ENCODE data around the gene FHIT.
A peak's percentile ranks its signal among the peaks of the same experiment; 100 is the strongest.

The FHIT gene

DNA sequence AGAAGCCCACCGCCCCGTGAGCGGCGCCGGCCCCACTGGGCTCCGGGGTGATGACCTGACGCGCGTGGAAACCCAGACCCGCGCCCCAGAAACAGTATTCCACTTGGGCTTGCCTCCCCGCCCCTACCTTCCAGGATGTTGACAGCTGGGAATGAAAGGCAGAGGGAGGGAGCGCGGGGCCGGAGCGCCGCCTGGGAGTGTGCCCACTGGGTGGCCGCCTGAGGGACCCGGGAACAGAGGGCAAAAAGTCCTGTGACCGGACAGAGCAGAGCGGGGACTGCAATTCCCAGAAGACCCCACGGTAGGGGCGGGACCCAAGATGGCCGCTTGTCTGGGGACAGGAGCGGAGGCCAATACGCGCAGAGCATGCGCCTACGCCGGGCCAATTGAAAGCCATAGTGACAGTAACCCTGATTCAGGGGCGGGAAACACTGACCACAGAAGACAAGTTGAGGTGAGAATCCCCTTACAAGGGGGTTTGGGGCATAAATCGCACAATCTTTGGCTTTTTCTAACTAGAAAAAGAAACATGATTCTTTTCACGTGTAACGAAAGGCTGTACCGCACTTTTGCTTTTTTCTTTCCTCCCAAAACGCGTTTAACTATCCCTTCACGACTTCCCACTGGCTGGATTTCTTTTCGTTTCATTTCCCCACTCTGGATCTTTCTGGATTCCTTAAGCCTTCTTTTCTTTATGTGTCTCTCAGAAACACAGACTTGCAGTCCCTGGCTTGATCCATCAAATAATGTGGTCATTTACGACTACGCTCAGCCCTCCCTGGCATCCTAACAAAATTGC, at the start of gene FHIT:
TSS of gene FHIT (minus strand) at position 279 of the 799 bp plus-strand sequence.
- peak; percentile 57 for DNase-seq (ENCODE audit: low read depth, low spot score)

GRCh38 chr3:61300786-61301185, 49.5 kb upstream of the FHIT start:
- no peak for DNase-seq (ENCODE audit: low read depth, low spot score)
- no peak overlapping the region for H3K27ac ChIP-seq

More for the DNA sequence above, at the start of gene FHIT:
- H3K27ac ChIP-seq = peak within 1 kb of the TSS; percentile 17

- H3K27ac ChIP-seq = no peak overlapping the region
- no peak for DNase-seq (ENCODE audit: low read depth, low spot score)
These were observed 48.7 kb upstream of the FHIT start for GRCh38 chr3:61300006-61300380.

- no peak overlapping the region for H3K27ac ChIP-seq
These were observed 48.2 kb upstream of the FHIT start for GRCh38 chr3:61299343-61300005.

GRCh38 chr3:61297821-61298220, 46.6 kb upstream of the FHIT start:
- no peak for DNase-seq (ENCODE audit: low read depth, low spot score)
- H3K27ac ChIP-seq = no peak overlapping the region

More at GRCh38 chr3:61299343-61300005, 48.2 kb upstream of the FHIT start:
- no peak for DNase-seq (ENCODE audit: low read depth, low spot score)

DNA sequence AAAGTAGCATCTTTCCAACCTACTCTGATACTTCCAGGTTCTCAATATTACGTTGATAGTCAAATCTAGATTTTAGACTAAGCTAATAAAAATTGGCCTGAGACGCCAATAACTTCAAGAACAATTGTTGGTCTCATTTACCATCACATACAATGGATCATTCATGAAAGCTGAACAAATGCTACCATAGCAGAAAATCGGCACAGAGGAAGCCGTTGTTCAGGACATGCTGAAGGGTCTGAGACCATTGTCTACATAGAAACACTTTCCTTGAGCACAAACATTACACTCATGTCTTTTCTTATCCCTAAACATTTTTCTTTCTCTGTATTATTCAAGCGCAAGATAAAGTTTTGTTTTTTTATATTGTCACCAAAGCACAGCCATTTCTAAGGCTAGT, 37.2 kb upstream of the FHIT start:
- no peak overlapping the region for H3K27ac ChIP-seq
- DNase-seq (ENCODE audit: low read depth, low spot score) = no peak

DNA sequence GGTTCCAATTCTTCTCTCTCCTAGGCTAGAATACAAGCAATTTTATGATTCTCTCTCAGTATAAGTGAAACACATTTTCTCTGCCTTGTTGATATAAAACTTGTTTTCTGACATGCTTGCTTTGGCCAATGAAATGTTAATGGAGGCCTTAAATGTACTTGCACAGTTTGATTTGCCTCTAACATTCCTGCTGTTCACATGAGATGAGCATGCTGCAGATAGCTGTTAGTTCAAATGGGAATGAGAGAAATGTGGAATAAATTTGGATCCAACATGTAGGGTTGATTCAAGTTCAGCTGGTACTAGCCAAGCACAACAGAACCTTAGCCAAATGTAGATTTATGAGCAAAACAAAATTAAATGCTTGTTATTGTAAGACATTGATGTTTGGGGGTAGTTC, 32.6 kb upstream of the FHIT start:
- DNase-seq (ENCODE audit: low read depth, low spot score) = no peak
- no peak overlapping the region for H3K27ac ChIP-seq

GRCh38 chr3:61278713-61279112, 27.5 kb upstream of the FHIT start:
- no peak for DNase-seq (ENCODE audit: low read depth, low spot score)
- H3K27ac ChIP-seq = no peak overlapping the region

GRCh38 chr3:61277411-61277810, 26.2 kb upstream of the FHIT start:
- no peak for DNase-seq (ENCODE audit: low read depth, low spot score)

GRCh38 chr3:61269435-61269834, 18.2 kb upstream of the FHIT start:
- DNase-seq (ENCODE audit: low read depth, low spot score) = no peak
- H3K27ac ChIP-seq = no peak overlapping the region

More at GRCh38 chr3:61277411-61277810, 26.2 kb upstream of the FHIT start:
- H3K27ac ChIP-seq = no peak overlapping the region

- no peak for DNase-seq (ENCODE audit: low read depth, low spot score)
- H3K27ac ChIP-seq = no peak overlapping the region
These were observed 17.4 kb upstream of the FHIT start for GRCh38 chr3:61268644-61269043.

- no peak overlapping the region for H3K27ac ChIP-seq
- no peak for DNase-seq (ENCODE audit: low read depth, low spot score)
These were observed 13.0 kb upstream of the FHIT start for GRCh38 chr3:61264281-61264680.

- H3K27ac ChIP-seq = no peak overlapping the region
- DNase-seq (ENCODE audit: low read depth, low spot score) = no peak
These were observed 5.9 kb upstream of the FHIT start for GRCh38 chr3:61257148-61257547.

DNA sequence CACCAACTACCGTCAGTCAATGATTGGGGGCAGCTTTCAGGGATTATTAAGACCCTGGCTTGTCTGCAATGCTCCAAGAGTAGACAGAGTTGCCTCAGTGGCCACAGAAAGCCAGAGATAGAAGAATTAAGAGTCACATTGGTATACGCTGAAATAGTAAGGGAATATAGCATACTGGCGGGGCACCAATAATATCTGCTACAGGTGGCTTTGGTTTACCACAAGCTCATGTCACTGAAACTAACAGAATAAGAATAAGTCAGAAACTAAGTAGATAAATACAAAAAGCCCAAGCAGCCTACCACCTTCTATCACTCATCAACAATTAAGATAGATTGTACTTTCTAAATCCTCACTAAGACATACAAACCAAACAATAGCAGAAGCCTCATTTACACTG, 2.5 kb upstream of the FHIT start:
- DNase-seq (ENCODE audit: low read depth, low spot score) = no peak
- no peak overlapping the region for H3K27ac ChIP-seq

DNA sequence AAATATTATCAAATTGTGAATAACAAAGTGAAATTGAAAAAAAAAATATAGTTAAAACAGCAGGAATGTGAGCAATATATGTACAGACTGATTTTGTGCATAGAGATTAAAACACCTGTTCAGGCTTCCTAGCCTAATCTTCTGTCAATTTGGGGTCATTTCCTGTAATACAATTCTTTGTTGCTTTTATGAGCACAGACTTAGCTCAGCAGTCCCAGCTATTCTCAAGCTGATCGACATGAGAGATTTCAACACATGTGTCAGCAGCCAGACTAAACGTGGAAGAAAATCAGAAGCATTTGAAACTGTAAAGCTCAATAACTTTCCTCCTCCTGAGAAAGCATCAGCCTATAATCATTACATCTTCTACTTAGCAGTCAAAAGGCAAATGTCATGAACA, 1.6 kb upstream of the FHIT start:
- DNase-seq (ENCODE audit: low read depth, low spot score) = no peak
- no peak overlapping the region for H3K27ac ChIP-seq

GRCh38 chr3:61250784-61251173, 473 bp downstream of the FHIT start:
- H3K27ac ChIP-seq = peak overlapping the region; percentile 17
- DNase-seq (ENCODE audit: low read depth, low spot score) = no peak

DNA sequence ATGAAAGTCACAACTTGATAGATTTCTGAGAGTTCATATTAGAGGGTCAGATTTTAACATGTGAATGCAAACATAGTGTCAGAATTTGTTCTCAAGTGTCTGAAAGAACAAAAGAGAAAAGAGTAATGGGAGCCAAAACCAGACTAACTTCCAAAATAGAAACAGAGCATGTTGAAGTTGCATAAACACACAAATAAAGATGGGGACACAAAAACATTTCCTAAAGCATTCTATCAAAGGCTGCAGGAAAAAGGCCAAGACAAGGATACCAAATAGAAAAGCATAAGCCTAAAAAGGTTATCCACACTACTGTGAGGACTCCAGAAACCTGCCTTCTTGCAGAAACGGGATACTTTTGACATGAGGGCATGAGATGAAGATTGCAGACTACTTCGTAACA, 2.8 kb downstream of the FHIT start:
- H3K27ac ChIP-seq = no peak overlapping the region
- no peak for DNase-seq (ENCODE audit: low read depth, low spot score)

GRCh38 chr3:61247191-61247590, 4.1 kb downstream of the FHIT start:
- no peak for DNase-seq (ENCODE audit: low read depth, low spot score)
- no peak overlapping the region for H3K27ac ChIP-seq

DNA sequence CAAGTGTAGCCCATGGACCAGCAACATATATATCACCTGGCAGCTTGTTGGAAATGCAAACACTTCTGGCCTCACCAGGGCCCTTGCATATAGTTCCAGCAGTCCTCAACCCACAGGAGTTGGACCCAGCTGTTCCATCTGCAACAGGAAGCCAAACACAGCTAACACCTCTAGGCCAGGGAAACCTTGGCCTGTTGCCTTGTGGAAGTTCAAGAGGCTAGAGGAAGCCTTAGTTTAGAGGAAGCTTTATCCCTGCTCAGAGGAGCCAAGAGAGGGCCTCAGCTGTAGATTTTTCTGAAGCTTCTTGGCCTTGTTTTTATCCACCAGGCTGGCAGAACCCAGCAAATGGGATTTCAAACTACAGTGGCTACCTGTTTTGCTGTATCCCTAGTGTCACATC, 11.4 kb downstream of the FHIT start:
- no peak overlapping the region for H3K27ac ChIP-seq
- DNase-seq (ENCODE audit: low read depth, low spot score) = no peak

DNA sequence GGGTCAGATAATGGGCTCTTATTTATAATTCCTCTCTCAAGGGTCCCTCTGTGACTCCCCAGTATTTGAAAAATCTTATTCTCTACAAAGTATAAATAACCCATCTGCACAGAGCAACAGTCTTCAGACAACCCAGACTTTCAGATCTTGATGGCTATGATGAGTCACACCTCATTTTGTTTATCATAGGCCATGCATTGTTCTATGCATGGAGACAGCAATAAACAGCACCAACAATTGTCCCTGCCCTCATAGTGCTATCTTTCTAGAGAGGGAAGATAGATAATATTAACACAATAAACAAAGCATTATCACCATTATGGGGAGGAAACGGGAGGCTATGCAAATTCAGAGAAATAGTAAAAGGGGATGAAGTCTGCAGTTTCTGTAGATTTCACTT, 13.4 kb downstream of the FHIT start:
- DNase-seq (ENCODE audit: low read depth, low spot score) = no peak
- no peak overlapping the region for H3K27ac ChIP-seq

- no peak overlapping the region for H3K27ac ChIP-seq
- DNase-seq (ENCODE audit: low read depth, low spot score) = no peak
These were observed 14.7 kb downstream of the FHIT start for GRCh38 chr3:61236556-61236955.

GRCh38 chr3:61233746-61234145, 17.5 kb downstream of the FHIT start:
- no peak overlapping the region for H3K27ac ChIP-seq
- no peak for DNase-seq (ENCODE audit: low read depth, low spot score)

All from epithelial cell of prostate (primary cell).